Esophagus muscularis mucosa (tissue), 4 donors: ENCODE data around the gene RERE. TPM values are rescaled to one million over a fixed set of nuclear protein-coding genes. Genes with fewer than 3 reads are reported as not detected.

ENCODE experiments used
- DNase-seq: peaks from one replicate; pipeline ENCODE4 v3.0.0-alpha.2; 2017; ENCODE audit errors: extremely low spot score
- H3K27ac ChIP-seq, 4 donors: fragments of 200-600 bp; sonication (generic); replicated peaks in 1 of 4; 1 replicate in 3 of 4; 2 replicates in 1 of 4; pipeline ENCODE4 v1.5.1; 2016 to 2019; ENCODE audit warnings: mild to moderate bottlenecking in 1 of 4
- H3K27me3 ChIP-seq, 4 donors: fragments of 200-600 bp; sonication (generic); one replicate each; pipeline versions ENCODE4 v1.5.1 to v1.6.0; 2016 to 2019
- H3K36me3 ChIP-seq, 4 donors: fragments of 200-600 bp; sonication (generic); one replicate each; pipeline ENCODE4 v1.5.1; 2016 to 2019
- H3K4me1 ChIP-seq, 4 donors: fragments of 200-600 bp; sonication (generic); one replicate each; pipeline ENCODE4 v1.5.1; 2016 to 2019
- H3K4me3 ChIP-seq, 4 donors: fragments of 200-600 bp; sonication (generic); 1 replicate in 2 of 4; 2 replicates in 2 of 4; pipeline ENCODE4 v1.5.1; 2016 to 2019; ENCODE audit warnings: mild to moderate bottlenecking in 4 of 4, moderate library complexity in 1 of 4
- H3K9me3 ChIP-seq, 4 donors: fragments of 200-600 bp; sonication (generic); 1 replicate in 3 of 4; 2 replicates in 1 of 4; pipeline ENCODE4 v1.5.1; 2016 to 2019
- EP300 ChIP-seq: sonication (generic); formaldehyde crosslinking; IDR thresholded peaks from one replicate; pipeline ENCODE4 v1.6.1; 2017; ENCODE audit warnings: antibody characterized with exemption
- POLR2A ChIP-seq: fragments of 450-650 bp; IDR thresholded peaks from one replicate; pipeline ENCODE4 v1.6.1; 2017; ENCODE audit warnings: antibody characterized with exemption, moderate library complexity, mild to moderate bottlenecking, low read depth
- POLR2AphosphoS5 ChIP-seq, 2 donors: sonication (generic); formaldehyde crosslinking; IDR thresholded peaks; one replicate each; pipeline ENCODE4 v1.6.1; 2017; ENCODE audit warnings: antibody characterized with exemption in 2 of 2
- WGBS: methylation state at CpG from one replicate; pipeline ENCODE4 v1.1.5; 2018; 5-methylcytosine and 5-hydroxymethylcytosine counted together
- intact Hi-C: fragments of 100-400 bp; cut with DNase I; formaldehyde crosslinking; loops from one replicate; pipeline ENCODE4 v1.15.1; 2023
- total RNA-seq, 4 donors: library from RNA; depleted of rRNA; stranded (reverse); fragments of >200 nt; gene quantifications; one replicate each; pipeline versions ENCODE4 v1.1.0 to v1.2.1, GENCODE V29; 2016
- TF ChIP-seq, protein P1 (sequence below), 3 experiments: fragments of 200-600 bp in 2 of 3; fragments of 450-650 bp in 1 of 3; sonication (generic) in 2 of 3; IDR thresholded peaks; one replicate each; pipeline ENCODE4 v1.5.1; 2017 to 2019; ENCODE audit warnings: antibody characterized with exemption in 3 of 3, mild to moderate bottlenecking in 2 of 3, moderate library complexity in 1 of 3

The RERE gene
- total RNA-seq, 4 donors from 2014 or later: 133 to 212 (median 168) TPM

DNA sequence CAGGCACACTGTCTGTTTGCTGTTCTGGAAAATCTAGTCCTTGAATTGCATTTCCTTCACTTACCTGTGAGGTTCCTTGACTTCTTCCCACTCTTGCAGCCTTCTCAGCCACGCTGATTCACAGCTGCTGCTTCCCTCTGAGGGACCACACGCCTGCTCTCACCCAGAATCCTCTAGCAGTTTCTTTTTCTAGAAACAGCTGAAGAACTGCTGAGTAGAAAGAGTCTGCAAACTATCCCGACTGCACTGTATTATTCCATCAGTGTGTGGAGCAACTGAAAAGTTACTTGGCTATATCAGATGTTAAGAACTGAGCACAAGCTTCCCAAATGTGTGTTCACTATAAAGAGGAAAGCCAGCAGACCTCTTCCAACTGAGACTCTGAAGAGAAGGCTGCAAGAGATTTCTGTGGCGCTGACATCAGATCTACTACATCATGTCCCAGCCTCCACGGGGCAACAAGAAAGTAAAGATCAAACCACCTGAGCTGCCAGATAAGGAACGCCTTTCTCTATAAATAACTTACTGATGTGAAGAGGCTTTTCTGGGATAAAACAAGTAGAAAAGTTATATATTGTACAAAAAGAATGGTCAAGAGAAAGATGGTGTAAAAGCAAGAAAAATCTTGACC lies 226.6 kb downstream of the RERE start:
- TF ChIP-seq POLR2AphosphoS5 (IDR thresholded peaks at IDR 0.05) (no peak), POLR2A (no peak), EP300 (no peak)
- TF ChIP-seq, protein P1, sequence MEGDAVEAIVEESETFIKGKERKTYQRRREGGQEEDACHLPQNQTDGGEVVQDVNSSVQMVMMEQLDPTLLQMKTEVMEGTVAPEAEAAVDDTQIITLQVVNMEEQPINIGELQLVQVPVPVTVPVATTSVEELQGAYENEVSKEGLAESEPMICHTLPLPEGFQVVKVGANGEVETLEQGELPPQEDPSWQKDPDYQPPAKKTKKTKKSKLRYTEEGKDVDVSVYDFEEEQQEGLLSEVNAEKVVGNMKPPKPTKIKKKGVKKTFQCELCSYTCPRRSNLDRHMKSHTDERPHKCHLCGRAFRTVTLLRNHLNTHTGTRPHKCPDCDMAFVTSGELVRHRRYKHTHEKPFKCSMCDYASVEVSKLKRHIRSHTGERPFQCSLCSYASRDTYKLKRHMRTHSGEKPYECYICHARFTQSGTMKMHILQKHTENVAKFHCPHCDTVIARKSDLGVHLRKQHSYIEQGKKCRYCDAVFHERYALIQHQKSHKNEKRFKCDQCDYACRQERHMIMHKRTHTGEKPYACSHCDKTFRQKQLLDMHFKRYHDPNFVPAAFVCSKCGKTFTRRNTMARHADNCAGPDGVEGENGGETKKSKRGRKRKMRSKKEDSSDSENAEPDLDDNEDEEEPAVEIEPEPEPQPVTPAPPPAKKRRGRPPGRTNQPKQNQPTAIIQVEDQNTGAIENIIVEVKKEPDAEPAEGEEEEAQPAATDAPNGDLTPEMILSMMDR (IDR thresholded peaks at IDR 0.05): no peak
- Histone ChIP-seq H3K9me3 (no peaks in the 10 kb centered on the region), H3K4me3 (no peak overlapping the region), H3K27ac (peak overlapping the region in 1 of 4 donors; percentile 1), H3K27me3 (no peaks in the 10 kb centered on the region), H3K4me1 (peaks cover 10 to 21% (median 17%) of the 10 kb centered on the region in 4 donors), H3K36me3 (no peaks in the 10 kb centered on the region)
- 50% methylated on average over 6 of the region's 6 CpGs for WGBS
- intact Hi-C loops: no loop called here
- DNase-seq: no peak

DNA sequence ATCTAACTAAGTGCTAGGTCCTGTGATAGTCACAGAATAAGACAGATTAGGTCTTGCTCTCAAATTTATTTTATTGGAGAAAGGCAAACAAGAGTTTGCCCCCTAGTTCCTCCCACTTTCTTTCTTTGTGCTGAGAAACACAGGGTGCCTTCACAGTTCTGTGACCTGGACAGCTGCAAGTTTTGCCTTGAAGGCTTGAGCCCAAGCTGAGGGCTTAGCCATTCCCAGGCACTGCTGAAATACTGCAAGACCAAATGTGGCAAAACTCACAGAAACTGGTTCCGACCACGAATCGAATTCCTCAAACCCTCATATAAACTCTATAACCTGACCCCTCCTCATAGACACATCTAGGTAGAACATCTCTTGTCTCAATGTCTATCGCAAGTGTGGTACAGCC lies 227.9 kb downstream of the RERE start:
- WGBS: 76% methylated on average over 4 of the region's 4 CpGs
- no peak overlapping the region for H3K4me3 ChIP-seq
- no peak for DNase-seq
- H3K4me1 ChIP-seq: peaks cover 9 to 16% (median 10%) of the 10 kb centered on the region in 4 donors
- H3K27me3 ChIP-seq: no peaks in the 10 kb centered on the region
- no peaks in the 10 kb centered on the region for H3K9me3 ChIP-seq
- no peak overlapping the region for H3K27ac ChIP-seq
- TF ChIP-seq EP300 (no peak), POLR2AphosphoS5 (IDR thresholded peaks at IDR 0.05) (no peak), POLR2A (no peak)
- TF ChIP-seq, protein P1 (IDR thresholded peaks at IDR 0.05): no peak
- intact Hi-C loops: no loop called here
- H3K36me3 ChIP-seq: no peaks in the 10 kb centered on the region

DNA sequence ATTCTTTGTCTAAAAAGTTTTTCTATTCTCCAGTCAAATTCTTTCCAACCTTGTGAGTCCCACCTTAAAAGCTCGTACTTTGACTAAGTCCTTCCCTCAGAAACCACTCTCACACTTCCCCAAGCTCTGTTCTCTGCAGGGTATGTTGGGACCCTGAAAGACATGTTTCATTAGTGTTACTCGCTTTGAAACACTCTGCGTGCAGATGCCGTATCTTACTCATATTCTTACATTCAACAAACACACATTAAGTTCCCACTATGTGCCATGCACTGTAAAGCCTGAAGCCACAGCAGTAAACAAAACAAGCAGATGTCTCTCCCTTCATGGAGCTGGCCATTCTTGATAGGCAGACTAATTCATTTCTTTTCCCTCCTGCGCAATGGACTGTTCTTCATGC lies 229.7 kb downstream of the RERE start:
- intact Hi-C loops: no loop called here
- TF ChIP-seq EP300 (no peak), POLR2AphosphoS5 (IDR thresholded peaks at IDR 0.05) (no peak), POLR2A (no peak)
- TF ChIP-seq, protein P1 (IDR thresholded peaks at IDR 0.05): no peak

DNA sequence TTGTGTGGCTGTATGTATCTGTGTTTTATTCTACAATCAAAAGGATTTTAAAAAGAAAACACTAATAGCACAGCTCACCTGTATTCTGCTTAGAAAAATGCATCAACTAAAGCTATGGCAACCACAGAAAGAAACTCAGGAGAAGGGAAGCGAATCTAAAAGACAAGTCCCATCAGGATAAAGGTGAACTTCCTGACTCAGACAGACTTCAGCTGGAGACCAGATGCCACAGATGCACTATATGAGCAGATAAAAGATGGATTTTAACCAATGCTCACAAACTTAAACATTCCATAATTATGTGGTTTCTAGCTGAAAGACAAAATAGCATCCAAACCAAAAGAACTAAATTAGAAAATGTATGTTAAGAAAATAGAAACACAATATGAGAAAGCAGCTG lies 231.0 kb downstream of the RERE start:
- no peaks in the 10 kb centered on the region for H3K36me3 ChIP-seq
- H3K27ac ChIP-seq: no peak overlapping the region
- H3K9me3 ChIP-seq: no peaks in the 10 kb centered on the region
- TF ChIP-seq, protein P1 (IDR thresholded peaks at IDR 0.05): no peak
- TF ChIP-seq EP300: no peak
- no peak for TF ChIP-seq POLR2AphosphoS5 (IDR thresholded peaks at IDR 0.05)
- no peak for TF ChIP-seq POLR2A
- no peak for DNase-seq
- no peak overlapping the region for H3K4me3 ChIP-seq
- WGBS: 94% methylated on average over 1 of the region's 1 CpG
- H3K27me3 ChIP-seq: no peaks in the 10 kb centered on the region
- H3K4me1 ChIP-seq: peaks cover 4 to 13% (median 11%) of the 10 kb centered on the region in 4 donors
- intact Hi-C loops: no loop called here

More for the DNA sequence above, 229.7 kb downstream of the RERE start:
- H3K4me3 ChIP-seq: no peak overlapping the region
- no peaks in the 10 kb centered on the region for H3K9me3 ChIP-seq
- no peaks in the 10 kb centered on the region for H3K36me3 ChIP-seq
- H3K4me1 ChIP-seq: peaks cover 9 to 16% (median 11%) of the 10 kb centered on the region in 4 donors
- DNase-seq: no peak
- H3K27me3 ChIP-seq: no peaks in the 10 kb centered on the region
- 67% methylated on average over 4 of the region's 5 CpGs for WGBS
- no peak overlapping the region for H3K27ac ChIP-seq

DNA sequence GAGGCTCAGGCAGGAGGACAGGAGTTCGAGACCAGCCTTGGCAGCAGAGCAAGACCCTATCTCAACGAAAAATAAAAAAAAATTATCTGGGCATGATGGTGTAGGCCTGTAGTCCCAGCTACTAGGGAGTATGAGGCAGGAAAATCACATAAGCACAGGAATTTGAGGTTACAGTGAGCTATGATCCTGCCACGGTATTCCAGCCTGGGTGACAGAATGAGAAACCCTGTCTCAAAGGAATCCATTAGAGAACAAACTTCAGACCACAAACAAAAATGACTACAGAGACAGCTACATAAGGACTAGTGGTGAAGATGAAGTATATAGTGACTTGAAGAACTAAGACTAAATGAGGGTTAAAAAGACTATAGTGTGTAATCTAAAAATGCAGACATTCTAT lies 233.1 kb downstream of the RERE start:
- Histone ChIP-seq H3K27me3 (no peaks in the 10 kb centered on the region), H3K4me1 (peaks cover 0 to 5% (median 2%) of the 10 kb centered on the region in 4 donors), H3K36me3 (no peaks in the 10 kb centered on the region), H3K27ac (no peak overlapping the region), H3K9me3 (no peaks in the 10 kb centered on the region), H3K4me3 (no peak overlapping the region)
- intact Hi-C loops: no loop called here
- peak; percentile 26 for DNase-seq
- TF ChIP-seq POLR2A: no peak
- no peak for TF ChIP-seq POLR2AphosphoS5 (IDR thresholded peaks at IDR 0.05)
- no peak for TF ChIP-seq EP300
- TF ChIP-seq, protein P1 (IDR thresholded peaks at IDR 0.05): no peak
- whole genome bisulfite sequencing: 80% methylated on average over 3 of the region's 3 CpGs
